ENCODE measurements around the gene TBC1D7.
A peak's percentile ranks its signal among the peaks of the same experiment; 100 is the strongest.

The TBC1D7 gene

DNA sequence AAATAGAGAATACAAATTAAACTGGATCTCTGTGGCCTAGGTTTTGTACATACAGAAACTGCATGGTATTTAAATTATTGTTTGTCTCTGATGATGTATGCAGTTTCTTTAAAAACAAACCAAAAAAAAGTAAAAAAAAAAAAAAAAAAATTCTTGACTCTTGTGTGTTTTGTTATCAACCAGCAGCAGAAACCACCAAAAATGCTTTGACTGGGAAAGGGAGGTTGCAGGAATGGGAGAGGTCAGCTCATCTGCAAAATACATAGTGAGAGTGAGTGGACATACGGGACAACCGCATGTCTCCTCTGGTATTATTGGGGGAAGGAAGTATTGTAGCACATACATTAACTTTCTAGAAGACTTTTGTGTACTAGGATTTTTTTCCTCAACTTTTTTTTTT is 38.0 kb downstream of the TBC1D7 start:
- H3K27me3 ChIP-seq = no peaks in the 10 kb centered on the region
- TF ChIP-seq, protein P1, sequence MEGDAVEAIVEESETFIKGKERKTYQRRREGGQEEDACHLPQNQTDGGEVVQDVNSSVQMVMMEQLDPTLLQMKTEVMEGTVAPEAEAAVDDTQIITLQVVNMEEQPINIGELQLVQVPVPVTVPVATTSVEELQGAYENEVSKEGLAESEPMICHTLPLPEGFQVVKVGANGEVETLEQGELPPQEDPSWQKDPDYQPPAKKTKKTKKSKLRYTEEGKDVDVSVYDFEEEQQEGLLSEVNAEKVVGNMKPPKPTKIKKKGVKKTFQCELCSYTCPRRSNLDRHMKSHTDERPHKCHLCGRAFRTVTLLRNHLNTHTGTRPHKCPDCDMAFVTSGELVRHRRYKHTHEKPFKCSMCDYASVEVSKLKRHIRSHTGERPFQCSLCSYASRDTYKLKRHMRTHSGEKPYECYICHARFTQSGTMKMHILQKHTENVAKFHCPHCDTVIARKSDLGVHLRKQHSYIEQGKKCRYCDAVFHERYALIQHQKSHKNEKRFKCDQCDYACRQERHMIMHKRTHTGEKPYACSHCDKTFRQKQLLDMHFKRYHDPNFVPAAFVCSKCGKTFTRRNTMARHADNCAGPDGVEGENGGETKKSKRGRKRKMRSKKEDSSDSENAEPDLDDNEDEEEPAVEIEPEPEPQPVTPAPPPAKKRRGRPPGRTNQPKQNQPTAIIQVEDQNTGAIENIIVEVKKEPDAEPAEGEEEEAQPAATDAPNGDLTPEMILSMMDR (IDR thresholded peaks at IDR 0.05) = no peak

DNA sequence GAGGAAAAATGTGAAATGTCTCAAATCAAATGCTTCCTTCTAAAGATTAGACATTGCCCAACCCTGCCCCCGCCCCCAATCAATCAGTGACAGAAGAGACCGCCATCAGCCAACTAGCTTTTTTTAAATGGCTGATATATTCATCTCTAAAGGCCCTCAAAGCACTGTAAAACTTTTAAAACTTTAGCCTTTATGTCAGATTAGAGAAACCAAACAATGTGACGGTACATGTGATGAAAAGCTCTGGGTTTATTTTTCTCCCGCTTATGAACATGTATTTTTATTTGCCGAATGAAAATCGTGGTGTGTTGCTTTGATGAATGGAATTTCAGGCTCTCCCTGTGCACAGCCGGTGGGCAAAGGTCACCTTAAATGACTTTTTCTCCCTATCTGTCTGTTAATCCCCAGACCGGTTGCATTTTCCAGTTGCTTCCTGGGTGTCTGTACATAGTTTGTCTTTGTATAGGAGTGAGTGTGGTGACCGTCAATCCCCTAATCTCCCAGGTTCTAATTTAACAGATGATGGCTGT is 38.5 kb downstream of the TBC1D7 start:
- Histone ChIP-seq H3K9me3 (no peaks in the 10 kb centered on the region), H3K27me3 (no peaks in the 10 kb centered on the region), H3K27ac (peak overlapping the region; percentile 20), H3K4me1 (ENCODE audit: control insufficient read depth in 1 of 2, insufficient read depth in 1 of 2, low read depth in 1 of 2, low read length in 1 of 2) (peaks cover 40 to 50% of the 10 kb centered on the region in 2 experiments), H3K36me3 (peaks cover 66% of the 10 kb centered on the region), H3K4me3 (ENCODE audit: low read depth in 1 of 2, low read length in 1 of 2) (no peak overlapping the region)
- TF ChIP-seq, protein P1 (IDR thresholded peaks at IDR 0.05) = no peak

More for the DNA sequence above, 38.0 kb downstream of the TBC1D7 start:
- H3K4me1 ChIP-seq (ENCODE audit: control insufficient read depth in 1 of 2, insufficient read depth in 1 of 2, low read depth in 1 of 2, low read length in 1 of 2) = peaks cover 40 to 50% of the 10 kb centered on the region in 2 experiments
- no peak overlapping the region for H3K4me3 ChIP-seq (ENCODE audit: low read depth in 1 of 2, low read length in 1 of 2)
- peaks cover 61% of the 10 kb centered on the region for H3K36me3 ChIP-seq
- H3K27ac ChIP-seq = peak overlapping the region; percentile 20
- no peaks in the 10 kb centered on the region for H3K9me3 ChIP-seq

DNA sequence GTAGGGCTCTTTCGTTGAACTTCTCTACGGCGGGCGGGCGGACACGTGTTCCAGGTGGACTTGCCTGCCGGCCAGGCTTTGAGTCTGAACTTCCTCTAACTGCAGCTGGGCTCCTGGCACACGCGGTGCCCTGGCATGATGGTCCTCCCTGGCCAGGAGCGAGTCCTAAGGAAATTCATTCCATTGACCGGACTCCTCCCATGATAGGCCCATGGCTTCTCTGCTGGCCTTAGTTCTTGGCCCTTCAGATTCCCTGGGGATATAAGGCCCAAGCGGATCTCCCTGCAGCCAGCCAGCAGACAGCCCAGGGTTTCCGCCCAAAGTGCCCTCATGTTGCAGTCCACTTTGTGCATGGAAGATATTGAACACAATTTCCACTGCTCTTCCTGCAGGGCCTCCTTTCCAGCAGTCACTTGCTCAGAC is 39.4 kb downstream of the TBC1D7 start:
- Histone ChIP-seq H3K9me3 (no peaks in the 10 kb centered on the region), H3K4me3 (ENCODE audit: low read depth in 1 of 2, low read length in 1 of 2) (no peak overlapping the region), H3K36me3 (peaks cover 69% of the 10 kb centered on the region), H3K27ac (peak overlapping the region; percentile 71), H3K4me1 (ENCODE audit: control insufficient read depth in 1 of 2, insufficient read depth in 1 of 2, low read depth in 1 of 2, low read length in 1 of 2) (peaks cover 38 to 49% of the 10 kb centered on the region in 2 experiments), H3K27me3 (no peaks in the 10 kb centered on the region)
- TF ChIP-seq, protein P1 (IDR thresholded peaks at IDR 0.05) = no peak

DNA sequence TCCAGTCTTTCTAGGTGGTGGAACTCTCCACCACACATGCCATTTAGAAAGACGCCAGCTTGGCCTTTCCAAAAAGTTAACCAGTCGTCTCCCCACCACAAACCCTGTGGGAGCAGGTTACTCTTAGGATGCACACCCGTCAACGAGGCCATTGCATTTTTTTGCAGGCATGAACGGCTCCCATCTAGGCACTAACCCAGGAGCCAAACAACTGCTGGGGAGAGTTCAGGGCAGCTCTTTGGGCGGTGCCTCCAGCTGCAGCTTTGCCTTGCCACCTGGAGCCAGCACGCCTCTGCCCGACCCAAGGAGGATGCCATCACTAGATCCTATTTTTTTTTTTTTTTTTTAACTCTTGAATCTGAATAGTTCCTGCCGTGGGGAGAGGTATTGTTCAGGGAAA is 39.9 kb downstream of the TBC1D7 start:
- Histone ChIP-seq H3K9me3 (no peaks in the 10 kb centered on the region), H3K27me3 (no peaks in the 10 kb centered on the region), H3K4me1 (ENCODE audit: control insufficient read depth in 1 of 2, insufficient read depth in 1 of 2, low read depth in 1 of 2, low read length in 1 of 2) (peaks cover 40 to 48% of the 10 kb centered on the region in 2 experiments), H3K27ac (peak overlapping the region; percentile 71), H3K4me3 (ENCODE audit: low read depth in 1 of 2, low read length in 1 of 2) (no peak overlapping the region), H3K36me3 (peaks cover 71% of the 10 kb centered on the region)
- TF ChIP-seq, protein P1 (IDR thresholded peaks at IDR 0.05) = no peak

DNA sequence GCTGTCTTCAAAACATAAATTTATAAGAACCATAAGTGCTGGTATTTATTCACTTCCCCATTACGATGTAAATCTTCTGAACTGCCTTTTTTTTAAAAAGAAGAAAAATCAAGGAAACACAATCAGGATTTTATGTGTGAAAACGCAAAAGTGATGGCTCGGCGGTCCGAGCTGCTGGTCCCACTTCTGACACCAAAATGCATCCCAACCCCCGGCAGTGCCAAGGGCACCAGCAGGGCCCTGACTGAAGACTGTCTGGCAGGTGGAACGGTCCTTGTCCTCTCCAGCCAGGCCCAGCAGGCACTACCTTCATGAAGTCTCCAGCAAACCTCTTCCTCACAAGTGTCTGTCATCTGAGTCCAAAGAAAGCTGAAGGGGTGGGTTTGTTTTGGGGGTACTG is 41.2 kb downstream of the TBC1D7 start:
- no peak overlapping the region for H3K4me3 ChIP-seq (ENCODE audit: low read depth in 1 of 2, low read length in 1 of 2)
- H3K9me3 ChIP-seq = no peaks in the 10 kb centered on the region
- H3K27me3 ChIP-seq = no peaks in the 10 kb centered on the region
- peaks cover 40 to 48% of the 10 kb centered on the region in 2 experiments for H3K4me1 ChIP-seq (ENCODE audit: control insufficient read depth in 1 of 2, insufficient read depth in 1 of 2, low read depth in 1 of 2, low read length in 1 of 2)
- H3K27ac ChIP-seq = peak overlapping the region; percentile 95
- TF ChIP-seq, protein P1 (IDR thresholded peaks at IDR 0.05) = no peak
- H3K36me3 ChIP-seq = peaks cover 69% of the 10 kb centered on the region
